Fibroblast of mammary gland (primary cell): ENCODE measurements around the gene XPO5.

Source experiments
- DNase-seq: peaks from one replicate; pipeline ENCODE4 v3.0.0-alpha.2; 2010; ENCODE audit warnings: low read depth
- H3K4me3 ChIP-seq: 2 replicates; pipeline ENCODE4 v1.5.1; 2011; ENCODE audit warnings: low read depth, mild to moderate bottlenecking, low read length, moderate library complexity; ENCODE audit not compliant: control insufficient read depth
- TF ChIP-seq, protein P1 (sequence below): conservative IDR thresholded peaks from 2 replicates; pipeline ENCODE4 v1.5.1; 2011; ENCODE audit warnings: low read depth, low read length, inconsistent platforms; ENCODE audit not compliant: control insufficient read depth, insufficient read depth

Gene XPO5

DNA sequence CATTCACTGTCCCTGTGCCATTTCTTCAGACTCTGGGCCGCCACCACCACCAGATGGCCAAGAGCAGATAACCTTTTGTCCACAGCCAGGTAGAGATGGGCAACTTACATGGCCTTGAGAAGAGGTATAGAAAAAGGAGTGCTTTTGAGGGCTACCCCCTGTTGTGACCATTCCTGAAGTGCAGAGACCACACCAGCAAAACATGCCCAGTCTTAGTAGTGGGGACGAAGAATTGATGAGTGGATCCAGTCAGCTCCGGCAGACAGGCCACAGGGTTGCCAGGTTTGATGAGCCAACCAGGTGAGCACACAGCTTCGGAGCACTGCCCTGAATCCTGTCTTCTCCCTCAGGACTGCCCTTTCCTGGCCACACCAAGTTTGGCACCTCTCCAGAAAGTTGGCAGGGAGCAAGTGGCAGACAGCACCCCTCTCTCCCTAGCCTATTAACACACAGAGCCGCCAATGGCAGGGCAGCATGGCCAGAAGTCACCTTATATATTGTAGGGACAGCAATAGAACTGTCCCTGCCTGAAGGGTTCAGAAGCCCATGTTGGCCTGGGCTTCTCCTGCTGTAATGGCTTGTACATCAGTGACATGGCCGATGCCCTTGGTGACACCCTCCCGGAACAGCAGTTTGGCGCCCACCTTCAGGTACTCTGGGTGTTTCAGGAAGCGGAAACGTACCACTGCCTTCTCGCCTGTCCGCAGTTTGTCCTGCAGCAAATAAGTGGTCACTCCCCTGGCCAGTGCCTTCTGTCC, 45.4 kb upstream of the XPO5 start:
- DNase-seq: no peak
- no peak overlapping the region for H3K4me3 ChIP-seq
- TF ChIP-seq, protein P1, sequence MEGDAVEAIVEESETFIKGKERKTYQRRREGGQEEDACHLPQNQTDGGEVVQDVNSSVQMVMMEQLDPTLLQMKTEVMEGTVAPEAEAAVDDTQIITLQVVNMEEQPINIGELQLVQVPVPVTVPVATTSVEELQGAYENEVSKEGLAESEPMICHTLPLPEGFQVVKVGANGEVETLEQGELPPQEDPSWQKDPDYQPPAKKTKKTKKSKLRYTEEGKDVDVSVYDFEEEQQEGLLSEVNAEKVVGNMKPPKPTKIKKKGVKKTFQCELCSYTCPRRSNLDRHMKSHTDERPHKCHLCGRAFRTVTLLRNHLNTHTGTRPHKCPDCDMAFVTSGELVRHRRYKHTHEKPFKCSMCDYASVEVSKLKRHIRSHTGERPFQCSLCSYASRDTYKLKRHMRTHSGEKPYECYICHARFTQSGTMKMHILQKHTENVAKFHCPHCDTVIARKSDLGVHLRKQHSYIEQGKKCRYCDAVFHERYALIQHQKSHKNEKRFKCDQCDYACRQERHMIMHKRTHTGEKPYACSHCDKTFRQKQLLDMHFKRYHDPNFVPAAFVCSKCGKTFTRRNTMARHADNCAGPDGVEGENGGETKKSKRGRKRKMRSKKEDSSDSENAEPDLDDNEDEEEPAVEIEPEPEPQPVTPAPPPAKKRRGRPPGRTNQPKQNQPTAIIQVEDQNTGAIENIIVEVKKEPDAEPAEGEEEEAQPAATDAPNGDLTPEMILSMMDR: no peak

DNA sequence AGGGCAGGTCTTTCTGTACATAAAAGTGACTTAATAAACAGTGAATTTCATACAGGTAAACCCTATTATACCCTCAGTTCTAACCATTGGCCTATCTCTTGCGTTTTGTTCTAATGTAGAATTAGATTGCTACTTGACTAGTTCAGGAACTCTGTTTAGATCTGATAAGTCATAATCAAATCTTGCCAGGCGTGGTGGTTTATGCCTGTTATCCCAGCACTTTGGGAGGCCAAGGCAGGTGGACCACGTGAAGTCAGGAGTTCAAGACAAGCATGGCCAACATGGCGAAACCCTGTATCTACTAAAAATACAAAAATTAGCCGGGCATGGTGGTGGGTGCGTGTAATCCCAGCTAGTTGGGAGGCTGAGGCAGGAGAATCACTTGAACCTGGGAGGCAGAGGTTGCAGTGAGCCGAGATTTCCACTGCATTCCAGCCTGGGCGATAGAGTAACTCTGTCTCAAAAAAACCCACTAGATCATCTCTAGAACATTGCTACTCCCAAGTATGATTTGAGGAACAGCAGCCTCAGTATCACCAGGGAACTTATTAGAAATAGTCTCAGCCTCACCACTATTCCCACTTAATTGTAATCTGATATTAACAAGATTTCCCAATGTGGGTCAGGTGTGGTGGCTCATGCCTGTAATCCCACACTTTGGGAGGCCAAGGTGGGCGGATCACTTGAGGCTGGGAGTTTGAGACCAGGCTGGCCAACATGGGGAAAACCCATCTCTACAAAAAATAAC, 41.1 kb upstream of the XPO5 start:
- H3K4me3 ChIP-seq: no peak overlapping the region
- TF ChIP-seq, protein P1: no peak

DNA sequence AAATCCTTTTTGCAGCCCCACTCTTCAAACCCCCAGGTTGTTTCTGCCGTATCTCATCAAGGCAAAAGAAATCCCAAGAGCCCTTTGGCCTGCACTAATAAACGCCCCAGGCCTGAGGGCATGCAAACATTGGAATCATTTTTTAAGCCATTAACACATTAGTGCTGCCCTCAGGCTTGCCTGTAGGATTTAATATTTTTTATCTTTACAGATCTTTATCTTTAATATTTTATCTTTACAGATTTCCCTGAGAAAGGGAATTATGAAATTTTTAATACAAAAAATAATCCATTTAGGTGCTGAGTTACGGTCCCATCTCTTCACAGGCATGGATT, 38.5 kb upstream of the XPO5 start:
- H3K4me3 ChIP-seq: no peak overlapping the region
- no peak for DNase-seq
- TF ChIP-seq, protein P1: no peak

More for the DNA sequence above, 41.1 kb upstream of the XPO5 start:
- no peak for DNase-seq

DNA sequence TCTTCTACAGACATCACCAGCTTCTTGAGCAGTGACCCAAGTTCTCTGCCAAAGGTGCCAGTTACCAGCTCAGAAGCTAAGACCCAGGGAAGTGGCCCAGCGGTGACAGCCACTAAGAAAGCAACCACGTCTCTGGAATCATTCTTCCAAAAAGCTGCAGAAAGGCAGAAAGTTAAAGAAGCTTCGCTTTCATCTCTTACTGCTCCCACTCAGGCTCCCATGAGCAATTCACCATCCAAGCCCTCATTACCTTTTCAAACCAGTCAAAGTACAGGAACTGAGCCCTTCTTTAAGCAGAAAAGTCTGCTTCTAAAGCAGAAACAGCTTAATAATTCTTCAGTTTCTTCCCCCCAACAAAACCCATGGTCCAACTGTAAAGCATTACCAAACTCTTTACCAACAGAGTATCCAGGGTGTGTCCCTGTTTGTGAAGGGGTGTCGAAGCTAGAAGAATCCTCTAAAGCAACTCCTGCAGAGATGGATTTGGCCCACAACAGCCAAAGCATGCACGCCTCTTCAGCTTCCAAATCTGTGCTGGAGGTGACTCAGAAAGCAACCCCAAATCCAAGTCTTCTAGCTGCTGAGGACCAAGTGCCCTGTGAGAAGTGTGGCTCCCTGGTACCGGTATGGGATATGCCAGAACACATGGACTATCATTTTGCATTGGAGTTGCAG, 38.0 kb upstream of the XPO5 start:
- DNase-seq: no peak
- H3K4me3 ChIP-seq: no peak overlapping the region
- TF ChIP-seq, protein P1: no peak

DNA sequence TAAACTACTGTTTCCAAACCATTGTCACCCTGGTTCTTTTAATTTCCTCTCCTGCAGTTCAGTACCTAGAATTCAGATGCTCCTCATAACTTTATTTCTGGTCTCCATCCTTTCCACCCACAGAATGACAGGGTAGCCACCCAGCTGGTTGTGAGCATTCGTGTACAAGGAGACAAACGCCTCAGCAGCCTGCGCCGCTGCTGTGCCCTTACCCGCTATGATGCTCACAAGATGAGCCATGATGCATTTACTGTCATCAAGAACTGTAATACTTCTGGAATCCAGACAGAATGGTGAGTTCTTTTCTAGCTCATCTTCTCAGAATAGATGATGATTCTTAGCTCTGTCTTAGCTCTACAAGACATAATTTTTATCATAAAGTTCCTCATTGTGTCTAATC, 34.6 kb upstream of the XPO5 start:
- H3K4me3 ChIP-seq: no peak overlapping the region
- TF ChIP-seq, protein P1: no peak
- no peak for DNase-seq

DNA sequence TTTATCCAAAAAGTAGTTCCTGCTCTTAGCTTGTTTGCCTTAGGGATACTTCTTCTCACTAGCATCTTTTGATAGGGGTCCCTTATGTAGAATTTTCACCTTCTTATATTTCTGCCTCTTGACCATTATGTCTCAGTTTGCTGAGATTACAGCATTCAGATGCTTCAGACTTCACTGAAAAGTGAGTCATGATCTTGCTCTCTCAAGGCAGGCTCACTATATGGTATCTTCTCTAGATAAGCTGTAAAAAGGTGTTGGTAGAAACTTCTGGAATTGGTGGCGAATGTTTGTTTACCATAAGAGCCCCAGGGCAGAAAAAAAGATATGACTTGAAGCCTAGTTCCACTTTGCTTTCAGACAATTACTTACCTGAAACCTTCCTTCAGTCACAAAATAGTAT, 33.6 kb upstream of the XPO5 start:
- TF ChIP-seq, protein P1: no peak
- no peak for DNase-seq
- H3K4me3 ChIP-seq: no peak overlapping the region
